Embryonic facial prominence (tissue), 1 donor: Measurements from ENCODE around the gene RPL34.

Experiments used
- DNase-seq: peaks from one replicate; pipeline ENCODE4 v3.0.0-alpha.2; 2016; ENCODE audit errors: extremely low spot score

Gene RPL34

GRCh38 chr4:108624263-108625056 is 4.1 kb downstream of the RPL34 start:
- no peak for DNase-seq

GRCh38 chr4:108626056-108626455 is 5.7 kb downstream of the RPL34 start:
- DNase-seq = no peak

- no peak for DNase-seq
Measured at GRCh38 chr4:108628411-108628810, 8.0 kb downstream of the RPL34 start.

- DNase-seq = no peak
Measured at GRCh38 chr4:108635070-108635655, 14.8 kb downstream of the RPL34 start.

GRCh38 chr4:108636246-108636645 is 15.9 kb downstream of the RPL34 start:
- peak; percentile 29 for DNase-seq

GRCh38 chr4:108637856-108638255 is 17.5 kb downstream of the RPL34 start:
- DNase-seq = no peak

- no peak for DNase-seq
Measured at GRCh38 chr4:108644237-108644636, 23.9 kb downstream of the RPL34 start.

- no peak for DNase-seq
Measured at GRCh38 chr4:108646706-108647105, 26.3 kb downstream of the RPL34 start.

GRCh38 chr4:108649863-108650211 is 29.5 kb downstream of the RPL34 start:
- DNase-seq = no peak

GRCh38 chr4:108650212-108651013 is 30.0 kb downstream of the RPL34 start, which contains the start of gene OSTC:
OSTC (plus strand) TSS chr4:108650599; CDS start chr4:108650656, 57 bp downstream.
- peak; percentile 94 for DNase-seq

- DNase-seq = no peak
Measured at GRCh38 chr4:108651014-108651791, 30.8 kb downstream of the RPL34 start.

GRCh38 chr4:108662629-108663028 is 42.3 kb downstream of the RPL34 start:
- DNase-seq = no peak

- no peak for DNase-seq
Measured at GRCh38 chr4:108674356-108674977, 54.1 kb downstream of the RPL34 start.
